Testis (tissue), 3 donors: Measurements from ENCODE around the gene GFRA1. TPM values are rescaled to one million over a fixed set of nuclear protein-coding genes. Genes with fewer than 3 reads are reported as not detected.

ENCODE experiments used
- DNase-seq: peaks from one replicate; pipeline ENCODE4 v3.0.0-alpha.2; 2019
- H3K27ac ChIP-seq, 2 donors: fragments of 200-600 bp; sonication (generic); one replicate each; pipeline ENCODE4 v1.5.1; 2019
- H3K27me3 ChIP-seq: fragments of 200-600 bp; sonication (generic); one replicate; pipeline ENCODE4 v1.5.1; 2019
- H3K36me3 ChIP-seq: fragments of 200-600 bp; sonication (generic); one replicate; pipeline ENCODE4 v1.5.1; 2017; ENCODE audit warnings: low read depth; ENCODE audit errors: missing control alignments
- H3K4me1 ChIP-seq: fragments of 200-600 bp; sonication (generic); one replicate; pipeline ENCODE4 v1.5.1; 2019
- H3K4me3 ChIP-seq, 2 donors: fragments of 200-600 bp; sonication (generic); one replicate each; pipeline ENCODE4 v1.5.1; 2017 to 2019
- H3K9me3 ChIP-seq: fragments of 200-600 bp; sonication (generic); one replicate; pipeline ENCODE4 v1.5.1; 2017
- CTCF ChIP-seq, 3 experiments: fragments of 450-650 bp in 2 of 3; fragments of 200-600 bp in 1 of 3; sonication (generic) in 1 of 3; IDR thresholded peaks; one replicate each; pipeline ENCODE4 v1.5.1; 2016 to 2019; ENCODE audit warnings: antibody characterized with exemption in 3 of 3, mild to moderate bottlenecking in 2 of 3, moderate library complexity in 1 of 3
- POLR2A ChIP-seq: fragments of 450-650 bp; IDR thresholded peaks from one replicate; pipeline ENCODE4 v1.6.1; 2017; ENCODE audit warnings: antibody characterized with exemption, mild to moderate bottlenecking, moderate library complexity
- WGBS, 2 donors: methylation state at CpG; one replicate each; pipeline ENCODE4 v1.1.5; 2018; 5-methylcytosine and 5-hydroxymethylcytosine counted together
- intact Hi-C: fragments of 100-400 bp; cut with DNase I; formaldehyde crosslinking; loops from one replicate; pipeline ENCODE4 v1.15.1; 2023; ENCODE audit warnings: low total_unique reads
- polyA plus RNA-seq: library from polyadenylated mRNA; stranded (reverse); fragments of 350-450 nt; fragmentation: Illumina TruSeq; extraction: RNeasy Lipid Tissue Mini Kit (QIAGEN cat#74804); gene quantifications from one replicate; pipeline ENCODE4 v1.2.3, GENCODE V29; 2014; ENCODE audit warnings: low read depth, low replicate concordance; ENCODE audit not compliant: insufficient read depth
- total RNA-seq, 2 donors: library from RNA; depleted of rRNA; stranded (reverse); fragments of >200 nt; gene quantifications; one replicate each; pipeline ENCODE4 v1.2.3, GENCODE V29; 2016

GFRA1 gene
- total and polyA plus RNA-seq, 3 donors from 2014 or later = 8.6 to 23.8 (median 17.7) TPM

GRCh38 chr10:116105264-116105663, 167.7 kb downstream of the GFRA1 start:
- H3K9me3 ChIP-seq = no peaks in the 10 kb centered on the region
- no peak for DNase-seq
- H3K36me3 ChIP-seq = no peaks in the 10 kb centered on the region
- intact Hi-C loops = no loop called here
- H3K27me3 ChIP-seq = no peaks in the 10 kb centered on the region
- no peak overlapping the region for H3K4me3 ChIP-seq
- 75 to 88% methylated on average over 4 of the region's 4 CpGs for WGBS, 2 donors
- H3K27ac ChIP-seq = no peak overlapping the region
- no peak for TF ChIP-seq CTCF (IDR thresholded peaks at IDR 0.05)
- TF ChIP-seq POLR2A = no peak
- no peaks in the 10 kb centered on the region for H3K4me1 ChIP-seq

- no peak overlapping the region for H3K4me3 ChIP-seq
- no peak overlapping the region for H3K27ac ChIP-seq
- TF ChIP-seq POLR2A = no peak
- no peak for TF ChIP-seq CTCF (IDR thresholded peaks at IDR 0.05)
- H3K27me3 ChIP-seq = no peaks in the 10 kb centered on the region
- WGBS, 2 donors = 92 to 94% methylated on average over 3 to 7 of the region's 7 CpGs
- intact Hi-C loops = no loop called here
- H3K9me3 ChIP-seq = no peaks in the 10 kb centered on the region
- H3K4me1 ChIP-seq = no peaks in the 10 kb centered on the region
- DNase-seq = no peak
- H3K36me3 ChIP-seq = no peaks in the 10 kb centered on the region
These were observed 168.6 kb downstream of the GFRA1 start for GRCh38 chr10:116104210-116104932.

- H3K9me3 ChIP-seq = no peaks in the 10 kb centered on the region
- no peak for DNase-seq
- no peak overlapping the region for H3K27ac ChIP-seq
- no peaks in the 10 kb centered on the region for H3K27me3 ChIP-seq
- intact Hi-C loops = no loop called here
- H3K4me1 ChIP-seq = no peaks in the 10 kb centered on the region
- TF ChIP-seq CTCF (IDR thresholded peaks at IDR 0.05) = no peak
- no peak for TF ChIP-seq POLR2A
- 86 to 94% methylated on average over 3 to 4 of the region's 4 CpGs for WGBS, 2 donors
- H3K36me3 ChIP-seq = no peaks in the 10 kb centered on the region
- no peak overlapping the region for H3K4me3 ChIP-seq
These were observed 169.3 kb downstream of the GFRA1 start for GRCh38 chr10:116103668-116104067.

GRCh38 chr10:116101616-116102315, 171.2 kb downstream of the GFRA1 start:
- TF ChIP-seq CTCF (IDR thresholded peaks at IDR 0.05) (no peak), POLR2A (no peak)
- no peaks in the 10 kb centered on the region for H3K36me3 ChIP-seq
- H3K4me3 ChIP-seq = no peak overlapping the region
- intact Hi-C loops = no loop called here
- WGBS, 2 donors = 76 to 78% methylated on average over 5 of the region's 5 CpGs
- no peak for DNase-seq
- no peaks in the 10 kb centered on the region for H3K4me1 ChIP-seq
- no peak overlapping the region for H3K27ac ChIP-seq
- no peaks in the 10 kb centered on the region for H3K27me3 ChIP-seq
- no peaks in the 10 kb centered on the region for H3K9me3 ChIP-seq
